Keratinocyte (primary cell): ENCODE measurements around the gene NAV3. TPM values are rescaled to one million over a fixed set of nuclear protein-coding genes. Genes with fewer than 3 reads are reported as not detected.
A peak's percentile ranks its signal among the peaks of the same experiment; 100 is the strongest.

Experiments used
- DNase-seq: peaks from one replicate; pipeline ENCODE4 v3.0.0-alpha.2; 2011; ENCODE audit warnings: low read depth, missing footprints, low spot score
- FAIRE-seq: peaks from 2 replicates; lab custom pipeline; 2011; peaks lifted over from hg19 to GRCh38; lab: Jason Lieb, UNC
- H2AFZ ChIP-seq: 2 replicates; pipeline ENCODE4 v1.6.0; 2012; ENCODE audit warnings: low read length, control low read depth, inconsistent platforms; ENCODE audit not compliant: control insufficient read depth
- H3K27ac ChIP-seq: 2 replicates; pipeline ENCODE4 v1.5.1; 2011; ENCODE audit warnings: low read length; ENCODE audit not compliant: control insufficient read depth, insufficient read depth
- H3K27me3 ChIP-seq: 3 replicates; pipeline ENCODE4 v1.6.0; 2011; ENCODE audit warnings: low read length; ENCODE audit not compliant: control insufficient read depth, insufficient read depth; ENCODE audit errors: extremely low read depth
- H3K36me3 ChIP-seq, 2 experiments: 2 replicates in 1 of 2; 3 replicates in 1 of 2; pipeline ENCODE4 v1.5.1; 2011; ENCODE audit warnings: low read length in 2 of 2, mild to moderate bottlenecking in 1 of 2; ENCODE audit not compliant: control insufficient read depth in 2 of 2, insufficient read depth in 2 of 2; ENCODE audit errors: extremely low read depth in 1 of 2
- H3K4me1 ChIP-seq: 3 replicates; pipeline ENCODE4 v1.5.1; 2011; ENCODE audit warnings: low read length; ENCODE audit not compliant: control insufficient read depth, insufficient read depth; ENCODE audit errors: extremely low read depth
- H3K4me2 ChIP-seq: 3 replicates; pipeline ENCODE4 v1.6.0; 2011; ENCODE audit warnings: low read depth, low read length; ENCODE audit not compliant: control insufficient read depth, insufficient read depth; ENCODE audit errors: extremely low read depth
- H3K4me3 ChIP-seq, 3 experiments: fragments of 200-600 bp in 1 of 3; sonication (generic) in 1 of 3; 2 replicates in 2 of 3; 3 replicates in 1 of 3; pipeline ENCODE4 v1.5.1; 2011 to 2016; ENCODE audit warnings: low read length in 3 of 3, mild to moderate bottlenecking in 3 of 3, control low read depth in 2 of 3, inconsistent platforms in 1 of 3, low read depth in 1 of 3, mixed read lengths in 1 of 3, mixed run types in 1 of 3, moderate library complexity in 1 of 3; ENCODE audit not compliant: control insufficient read depth in 2 of 3, insufficient read depth in 2 of 3; ENCODE audit errors: extremely low read depth in 1 of 3
- H3K79me2 ChIP-seq: 2 replicates; pipeline ENCODE4 v1.6.0; 2012; ENCODE audit warnings: low read length; ENCODE audit not compliant: control insufficient read depth, insufficient read depth
- H3K9ac ChIP-seq: 3 replicates; pipeline ENCODE4 v1.6.0; 2011; ENCODE audit warnings: low read length; ENCODE audit not compliant: control insufficient read depth, insufficient read depth; ENCODE audit errors: extremely low read depth
- H3K9me1 ChIP-seq: 3 replicates; pipeline ENCODE4 v1.6.0; 2011; ENCODE audit warnings: low read length; ENCODE audit not compliant: control insufficient read depth, insufficient read depth; ENCODE audit errors: extremely low read depth
- H3K9me3 ChIP-seq: 2 replicates; pipeline ENCODE4 v1.5.1; 2012; ENCODE audit warnings: low read depth, low read length; ENCODE audit not compliant: control insufficient read depth
- H4K20me1 ChIP-seq: 3 replicates; pipeline ENCODE4 v1.6.0; 2011; ENCODE audit warnings: low read length; ENCODE audit not compliant: control insufficient read depth, insufficient read depth; ENCODE audit errors: extremely low read depth
- CTCF ChIP-seq, 3 experiments: IDR thresholded peaks in 1 of 3; conservative IDR thresholded peaks in 1 of 3; optimal IDR thresholded peaks in 1 of 3; 2 replicates in 2 of 3; 3 replicates in 1 of 3; pipeline versions ENCODE3 to v1.5.1; 2011; ENCODE audit warnings: low read length in 3 of 3, mild to moderate bottlenecking in 3 of 3, moderate library complexity in 2 of 3, control low read depth in 1 of 3, inconsistent platforms in 1 of 3; ENCODE audit not compliant: insufficient read depth in 2 of 3; ENCODE audit errors: extremely low read depth in 1 of 3
- EZH2 ChIP-seq: IDR thresholded peaks from one replicate; pipeline ENCODE4 v1.6.1; 2012; ENCODE audit warnings: inconsistent platforms, mild to moderate bottlenecking, low read length, moderate library complexity
- dilution Hi-C: fragments of 300-500 bp; cut with MboI; formaldehyde crosslinking; loops from one replicate; pipeline ENCODE4 v1.7.0; 2020; ENCODE audit warnings: low sequenced_read_pairs; ENCODE audit not compliant: extremely low pct_ligation_motif_present
- polyA plus RNA-seq, 5 experiments: library from polyadenylated mRNA; depleted of rRNA in 3 of 5; stranded (reverse) in 3 of 5; stranded (forward) in 1 of 5; unstranded in 1 of 5; fragments of >200 nt; gene quantifications; 1 replicate in 1 of 5; 2 replicates in 3 of 5; 3 replicates in 1 of 5; pipeline versions ENCODE4 v1.2.1 to v1.2.3, GENCODE V29; 2011 to 2012; ENCODE audit warnings: missing spikeins in 2 of 5, low read depth in 1 of 5, low replicate concordance in 1 of 5

Gene NAV3
- polyA plus RNA-seq, 1 donor (not counting 4 experiments of a cell fraction or from before 2014, with no cell fraction given): 22.6 TPM

- Histone ChIP-seq H3K9ac (no peak overlapping the region), H3K4me3 (no peak overlapping the region), H3K27ac (no peak overlapping the region), H3K4me2 (no peak overlapping the region), H4K20me1 (no peaks in the 10 kb centered on the region), H3K9me1 (no peaks in the 10 kb centered on the region), H2AFZ (no peak overlapping the region), H3K27me3 (no peaks in the 10 kb centered on the region), H3K79me2 (peaks cover 11% of the 10 kb centered on the region), H3K4me1 (no peaks in the 10 kb centered on the region), H3K9me3 (no peaks in the 10 kb centered on the region), H3K36me3 (peaks cover 2 to 10% of the 10 kb centered on the region in 2 experiments)
- FAIRE-seq (no peak), DNase-seq (no peak)
- TF ChIP-seq CTCF (optimal IDR thresholded peaks at IDR 0.05 in 1 of 3, IDR thresholded peaks at IDR 0.05 in 1 of 3, conservative IDR thresholded peaks at IDR 0.05 in 1 of 3; ENCODE audit: extremely low read depth in 1 of 3, insufficient read depth in 2 of 3, low read length in 3 of 3) (no peak), EZH2 (no peak)
- dilution Hi-C loops: no loop called here
These were observed 153.2 kb downstream of the NAV3 start for GRCh38 chr12:77983859-77984258.

GRCh38 chr12:77992760-77993159 is 162.1 kb downstream of the NAV3 start:
- DNase-seq (no peak), FAIRE-seq (peak; percentile 5)
- Histone ChIP-seq H3K27ac (no peak overlapping the region), H3K36me3 (peaks cover 2 to 3% of the 10 kb centered on the region in 2 experiments), H3K79me2 (peaks cover 3% of the 10 kb centered on the region), H3K27me3 (no peaks in the 10 kb centered on the region), H3K9me1 (no peaks in the 10 kb centered on the region), H3K4me3 (no peak overlapping the region), H3K4me1 (peaks cover 13% of the 10 kb centered on the region), H3K4me2 (no peak overlapping the region), H3K9me3 (peaks cover 3% of the 10 kb centered on the region), H3K9ac (no peak overlapping the region), H2AFZ (no peak overlapping the region), H4K20me1 (no peaks in the 10 kb centered on the region)
- TF ChIP-seq CTCF (optimal IDR thresholded peaks at IDR 0.05 in 1 of 3, IDR thresholded peaks at IDR 0.05 in 1 of 3, conservative IDR thresholded peaks at IDR 0.05 in 1 of 3; ENCODE audit: extremely low read depth in 1 of 3, insufficient read depth in 2 of 3, low read length in 3 of 3) (no peak), EZH2 (no peak)
- dilution Hi-C loops: no loop called here
